HepG2 (cell line): ENCODE results near the gene C1QTNF5. TPM values are rescaled to one million over a fixed set of nuclear protein-coding genes. Genes with fewer than 3 reads are reported as not detected.
A peak's percentile ranks its signal among the peaks of the same experiment; 100 is the strongest.

Experiments used
- ARID4A ChIP-seq: sonication (generic); formaldehyde crosslinking; IDR thresholded peaks from 2 replicates; pipeline ENCODE4 v1.5.0; 2020; ENCODE audit warnings: mild to moderate bottlenecking, missing genetic modification reagents, borderline replicate concordance
- ATAD3A ChIP-seq: sonication (generic); formaldehyde crosslinking; IDR thresholded peaks from 2 replicates; pipeline ENCODE4 v1.4.0; 2020; ENCODE audit warnings: missing genetic modification reagents
- CBX5 ChIP-seq: sonication (generic); formaldehyde crosslinking; IDR thresholded peaks from 2 replicates; pipeline ENCODE4 v1.4.0; 2020; ENCODE audit warnings: missing genetic modification reagents, borderline replicate concordance
- GLI4 ChIP-seq: sonication (generic); formaldehyde crosslinking; IDR thresholded peaks from 2 replicates; pipeline ENCODE4 v1.5.1; 2020; ENCODE audit warnings: missing genetic modification reagents, mild to moderate bottlenecking, moderate library complexity, borderline replicate concordance
- HNF4G ChIP-seq, 2 experiments: sonication (generic) in 1 of 2; formaldehyde crosslinking in 1 of 2; IDR thresholded peaks; 2 replicates each; pipeline versions ENCODE4 v1.4.0 to v1.6.1; 2011 to 2020; ENCODE audit warnings: borderline replicate concordance in 2 of 2, low read depth in 2 of 2, mild to moderate bottlenecking in 2 of 2, low read length in 1 of 2, missing genetic modification reagents in 1 of 2, moderate library complexity in 1 of 2
- KLF6 ChIP-seq: IDR thresholded peaks from 2 replicates; pipeline ENCODE4 v1.8.0; 2016; ENCODE audit warnings: missing biosample characterization, missing genetic modification reagents
- MTF2 ChIP-seq: sonication (generic); formaldehyde crosslinking; IDR thresholded peaks from 2 replicates; pipeline ENCODE4 v1.5.0; 2020; ENCODE audit warnings: missing genetic modification reagents, borderline replicate concordance
- PCBP1 ChIP-seq: fragments of 200-400 bp; formaldehyde crosslinking; IDR thresholded peaks from 2 replicates; pipeline ENCODE4 v1.6.1; 2017; ENCODE audit warnings: mild to moderate bottlenecking, low read depth, low read length, borderline replicate concordance
- RXRA ChIP-seq: sonication (generic); formaldehyde crosslinking; IDR thresholded peaks from 2 replicates; pipeline ENCODE4 v1.5.1; 2020; ENCODE audit warnings: missing genetic modification reagents
- SNAPC5 ChIP-seq: sonication (generic); formaldehyde crosslinking; IDR thresholded peaks from 2 replicates; pipeline ENCODE4 v1.8.1; 2023; ENCODE audit warnings: mild to moderate bottlenecking, missing genetic modification reagents, borderline replicate concordance
- TRAFD1 ChIP-seq: sonication (generic); formaldehyde crosslinking; IDR thresholded peaks from 2 replicates; pipeline ENCODE4 v1.5.1; 2020; ENCODE audit warnings: missing genetic modification reagents, mild to moderate bottlenecking, borderline replicate concordance
- ZC3H13 ChIP-seq: sonication (generic); formaldehyde crosslinking; IDR thresholded peaks from 2 replicates; pipeline ENCODE4 v1.8.1; 2023; ENCODE audit warnings: mild to moderate bottlenecking, missing genetic modification reagents, moderate library complexity
- ZNF446 ChIP-seq: sonication (generic); formaldehyde crosslinking; IDR thresholded peaks from 2 replicates; pipeline ENCODE4 v1.5.0; 2020; ENCODE audit warnings: mild to moderate bottlenecking, missing genetic modification reagents
- ZNF468 ChIP-seq: sonication (generic); formaldehyde crosslinking; IDR thresholded peaks from 2 replicates; pipeline ENCODE4 v1.8.0; 2022; ENCODE audit warnings: mild to moderate bottlenecking, moderate library complexity, missing genetic modification reagents
- ZNF503 ChIP-seq: sonication (generic); formaldehyde crosslinking; IDR thresholded peaks from 2 replicates; pipeline ENCODE4 v1.4.0; 2020; ENCODE audit warnings: missing genetic modification reagents
- ZNF83 ChIP-seq: sonication (generic); formaldehyde crosslinking; IDR thresholded peaks from 2 replicates; pipeline ENCODE4 v1.4.0; 2020; ENCODE audit warnings: missing genetic modification reagents, mild to moderate bottlenecking, borderline replicate concordance
- polyA plus RNA-seq, 8 experiments: library from polyadenylated mRNA; depleted of rRNA in 3 of 8; stranded (reverse) in 7 of 8; unstranded in 1 of 8; fragments of >200 nt; fragmentation: Illumina TruSeq in 4 of 8; extraction: Trizol in 4 of 8; gene quantifications; 2 replicates each; pipeline versions ENCODE4 v1.2.1 to v1.2.3, GENCODE V29; 2011 to 2016; ENCODE audit warnings: low read depth in 4 of 8, missing spikeins in 1 of 8, mixed read lengths in 1 of 8; ENCODE audit not compliant: insufficient read depth in 1 of 8
- total RNA-seq, 5 experiments: library from RNA; depleted of rRNA; stranded (reverse); fragments of >200 nt; fragmentation: Illumina TruSeq; extraction: Trizol; gene quantifications; 2 replicates each; pipeline ENCODE4 v1.2.3, GENCODE V29; 2016; ENCODE audit warnings: low read depth in 1 of 5
- TF ChIP-seq, protein P1 (sequence below): sonication (generic); formaldehyde crosslinking; IDR thresholded peaks from 2 replicates; pipeline ENCODE4 v1.8.0; 2022; ENCODE audit warnings: mild to moderate bottlenecking, missing genetic modification reagents, moderate library complexity
- TF ChIP-seq, protein P2 (sequence below): IDR thresholded peaks from 2 replicates; pipeline ENCODE4 v1.6.1; 2018; ENCODE audit warnings: missing genetic modification reagents

C1QTNF5 gene
- total and polyA plus RNA-seq, 2 of the 13 experiments (the other 11 are each of a cell fraction or from before 2014, with no cell fraction given), result 0.86 to 1.2 TPM

DNA sequence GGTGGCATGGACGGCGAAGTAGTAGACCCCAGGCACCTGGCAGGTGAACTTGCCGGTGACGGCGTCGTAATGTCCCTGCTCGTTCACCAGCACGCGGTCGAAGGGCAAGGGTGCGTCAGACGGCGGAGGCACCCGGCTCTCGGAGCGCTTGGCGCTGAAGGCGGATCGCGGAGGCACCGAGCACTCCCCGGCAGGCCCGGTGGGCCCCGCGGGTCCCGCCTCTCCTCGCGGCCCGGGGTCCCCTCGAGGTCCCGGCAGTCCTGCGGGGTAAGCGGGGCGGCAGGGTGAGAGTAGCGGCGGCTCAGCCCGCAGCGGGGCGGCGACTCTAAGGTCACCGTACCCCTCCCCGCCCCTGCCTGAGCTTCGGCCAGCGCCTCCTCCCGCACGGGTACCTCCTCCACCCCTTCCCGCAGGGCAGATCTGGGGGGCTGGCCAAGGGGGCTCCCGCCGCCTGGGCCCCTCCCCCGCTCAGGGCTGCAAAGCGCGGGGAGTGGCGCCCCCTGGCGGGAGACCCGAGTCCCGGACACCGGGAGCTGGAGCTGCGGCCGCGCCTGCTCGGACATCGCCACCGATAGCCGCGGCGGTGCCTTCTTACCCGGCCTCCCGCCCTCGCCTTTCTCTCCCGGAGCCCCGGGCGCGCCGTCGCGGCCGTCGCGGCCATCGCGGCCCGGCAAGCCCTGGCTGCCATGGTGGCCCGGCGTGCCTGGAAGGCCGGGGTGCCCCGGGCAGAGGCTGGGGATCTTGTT lies 921 bp downstream of the C1QTNF5 start (continued):
- TF ChIP-seq ATAD3A (no peak), ZC3H13 (CRISPR knock-in tag) (peak; percentile 18; the same call in 1 of the 2 replicates), ZNF83 (CRISPR knock-in tag) (no peak), ZNF446 (CRISPR knock-in tag) (no peak), CBX5 (CRISPR knock-in tag) (no peak), KLF6 (CRISPR knock-in tag) (no peak), ZNF468 (CRISPR knock-in tag) (no peak), RXRA (CRISPR knock-in tag) (no peak), GLI4 (CRISPR knock-in tag) (no peak), MTF2 (CRISPR knock-in tag) (no peak), ZNF503 (CRISPR knock-in tag) (no peak), HNF4G (IDR thresholded peaks at IDR 0.05; ENCODE audit: borderline replicate concordance, low read depth, low read length) (no peak), HNF4G (CRISPR knock-in tag; IDR thresholded peaks at IDR 0.05; ENCODE audit: borderline replicate concordance, low read depth) (no peak), PCBP1 (no peak), ARID4A (CRISPR knock-in tag) (peak; percentile 40; the same call in 1 of the 2 replicates), SNAPC5 (CRISPR knock-in tag) (no peak), TRAFD1 (CRISPR knock-in tag) (no peak)
- TF ChIP-seq, protein P1, sequence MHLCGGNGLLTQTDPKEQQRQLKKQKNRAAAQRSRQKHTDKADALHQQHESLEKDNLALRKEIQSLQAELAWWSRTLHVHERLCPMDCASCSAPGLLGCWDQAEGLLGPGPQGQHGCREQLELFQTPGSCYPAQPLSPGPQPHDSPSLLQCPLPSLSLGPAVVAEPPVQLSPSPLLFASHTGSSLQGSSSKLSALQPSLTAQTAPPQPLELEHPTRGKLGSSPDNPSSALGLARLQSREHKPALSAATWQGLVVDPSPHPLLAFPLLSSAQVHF (CRISPR knock-in tag), result no peak
- TF ChIP-seq, protein P2, sequence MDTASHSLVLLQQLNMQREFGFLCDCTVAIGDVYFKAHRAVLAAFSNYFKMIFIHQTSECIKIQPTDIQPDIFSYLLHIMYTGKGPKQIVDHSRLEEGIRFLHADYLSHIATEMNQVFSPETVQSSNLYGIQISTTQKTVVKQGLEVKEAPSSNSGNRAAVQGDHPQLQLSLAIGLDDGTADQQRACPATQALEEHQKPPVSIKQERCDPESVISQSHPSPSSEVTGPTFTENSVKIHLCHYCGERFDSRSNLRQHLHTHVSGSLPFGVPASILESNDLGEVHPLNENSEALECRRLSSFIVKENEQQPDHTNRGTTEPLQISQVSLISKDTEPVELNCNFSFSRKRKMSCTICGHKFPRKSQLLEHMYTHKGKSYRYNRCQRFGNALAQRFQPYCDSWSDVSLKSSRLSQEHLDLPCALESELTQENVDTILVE, result peak; percentile 15; the same call in 1 of the 2 replicates
